HK-2 (cell line): Measurements from ENCODE around the gene MXD4.
"Not testable (repeated sequence)": the region's sequence is repeated elsewhere in the genome, so short reads cannot be mapped to it uniquely, and the experiment has no call there.

Experiments used
- DNase-seq: peaks from one replicate; pipeline ENCODE4 v3.0.0-alpha.2; 2018; ENCODE audit not compliant: unreplicated experiment

MXD4 gene

GRCh38 chr4:2275044-2275397 is 13.1 kb upstream of the MXD4 start:
- DNase-seq: not testable (repeated sequence)

- no peak for DNase-seq
Measured at GRCh38 chr4:2274320-2275043, 12.6 kb upstream of the MXD4 start.

GRCh38 chr4:2273657-2274319 is 11.9 kb upstream of the MXD4 start:
- no peak for DNase-seq

- DNase-seq: no peak
Measured at GRCh38 chr4:2273221-2273620, 11.3 kb upstream of the MXD4 start.

GRCh38 chr4:2272828-2273120 is 10.9 kb upstream of the MXD4 start:
- no peak for DNase-seq

GRCh38 chr4:2272026-2272827 is 10.3 kb upstream of the MXD4 start:
- no peak for DNase-seq

GRCh38 chr4:2271279-2272025 is 9.5 kb upstream of the MXD4 start:
- no peak for DNase-seq

GRCh38 chr4:2270341-2271165 is 8.6 kb upstream of the MXD4 start:
- no peak for DNase-seq

GRCh38 chr4:2269618-2270163 is 7.8 kb upstream of the MXD4 start:
- DNase-seq: no peak

GRCh38 chr4:2269206-2269531 is 7.3 kb upstream of the MXD4 start:
- no peak for DNase-seq

- no peak for DNase-seq
Measured at GRCh38 chr4:2268357-2269205, 6.7 kb upstream of the MXD4 start.

- no peak for DNase-seq
Measured at GRCh38 chr4:2267841-2268240, 5.9 kb upstream of the MXD4 start.

GRCh38 chr4:2267320-2267811 is 5.5 kb upstream of the MXD4 start:
- no peak for DNase-seq

GRCh38 chr4:2266821-2267220 is 4.9 kb upstream of the MXD4 start:
- DNase-seq: no peak

- DNase-seq: no peak
Measured at GRCh38 chr4:2266181-2266580, 4.3 kb upstream of the MXD4 start.

- no peak for DNase-seq
Measured at GRCh38 chr4:2265113-2266110, 3.5 kb upstream of the MXD4 start.

- DNase-seq: no peak
Measured at GRCh38 chr4:2264481-2265041, 2.7 kb upstream of the MXD4 start.

GRCh38 chr4:2263926-2264321 is 2.0 kb upstream of the MXD4 start:
- no peak for DNase-seq

GRCh38 chr4:2262944-2263250 is 988 bp upstream of the MXD4 start:
- no peak for DNase-seq
